Tibial artery (tissue), 4 donors: ENCODE measurements around the gene PML.

Experiments
- DNase-seq, 2 donors: peaks; one replicate each; pipeline ENCODE4 v3.0.0-alpha.2; 2019
- H3K27ac ChIP-seq, 2 donors: fragments of 200-600 bp; sonication (generic) in 1 of 2; 1 replicate in 1 of 2; 2 replicates in 1 of 2; pipeline ENCODE4 v1.5.1; 2018 to 2019; ENCODE audit warnings: mild to moderate bottlenecking in 1 of 2
- H3K27me3 ChIP-seq, 2 donors: fragments of 200-600 bp; sonication (generic) in 1 of 2; one replicate each; pipeline versions ENCODE4 v1.5.1 to v1.6.0; 2016 to 2019
- H3K36me3 ChIP-seq, 3 donors: fragments of 200-600 bp; sonication (generic) in 2 of 3; one replicate each; pipeline ENCODE4 v1.5.1; 2016 to 2019; ENCODE audit warnings: mild to moderate bottlenecking in 2 of 3
- H3K4me1 ChIP-seq, 4 donors: fragments of 200-600 bp; sonication (generic) in 2 of 4; 1 replicate in 3 of 4; 2 replicates in 1 of 4; pipeline ENCODE4 v1.5.1; 2016 to 2019
- H3K4me3 ChIP-seq, 2 donors: fragments of 200-600 bp; sonication (generic) in 1 of 2; 1 replicate in 1 of 2; 2 replicates in 1 of 2; pipeline ENCODE4 v1.5.1; 2018 to 2019; ENCODE audit warnings: mild to moderate bottlenecking in 2 of 2
- H3K9me3 ChIP-seq, 3 donors: fragments of 200-600 bp; sonication (generic) in 1 of 3; one replicate each; pipeline ENCODE4 v1.5.1; 2016 to 2019
- intact Hi-C: fragments of 100-400 bp; cut with DNase I; formaldehyde crosslinking; loops from one replicate; pipeline ENCODE4 v1.15.0; 2023; ENCODE audit warnings: low total_unique reads
- TF ChIP-seq, protein P1 (sequence below), 2 experiments: fragments of 200-600 bp in 1 of 2; fragments of 450-650 bp in 1 of 2; IDR thresholded peaks; one replicate each; pipeline ENCODE4 v1.5.1; 2017 to 2019; ENCODE audit warnings: antibody characterized with exemption in 2 of 2, mild to moderate bottlenecking in 1 of 2, moderate library complexity in 1 of 2

Gene PML

DNA sequence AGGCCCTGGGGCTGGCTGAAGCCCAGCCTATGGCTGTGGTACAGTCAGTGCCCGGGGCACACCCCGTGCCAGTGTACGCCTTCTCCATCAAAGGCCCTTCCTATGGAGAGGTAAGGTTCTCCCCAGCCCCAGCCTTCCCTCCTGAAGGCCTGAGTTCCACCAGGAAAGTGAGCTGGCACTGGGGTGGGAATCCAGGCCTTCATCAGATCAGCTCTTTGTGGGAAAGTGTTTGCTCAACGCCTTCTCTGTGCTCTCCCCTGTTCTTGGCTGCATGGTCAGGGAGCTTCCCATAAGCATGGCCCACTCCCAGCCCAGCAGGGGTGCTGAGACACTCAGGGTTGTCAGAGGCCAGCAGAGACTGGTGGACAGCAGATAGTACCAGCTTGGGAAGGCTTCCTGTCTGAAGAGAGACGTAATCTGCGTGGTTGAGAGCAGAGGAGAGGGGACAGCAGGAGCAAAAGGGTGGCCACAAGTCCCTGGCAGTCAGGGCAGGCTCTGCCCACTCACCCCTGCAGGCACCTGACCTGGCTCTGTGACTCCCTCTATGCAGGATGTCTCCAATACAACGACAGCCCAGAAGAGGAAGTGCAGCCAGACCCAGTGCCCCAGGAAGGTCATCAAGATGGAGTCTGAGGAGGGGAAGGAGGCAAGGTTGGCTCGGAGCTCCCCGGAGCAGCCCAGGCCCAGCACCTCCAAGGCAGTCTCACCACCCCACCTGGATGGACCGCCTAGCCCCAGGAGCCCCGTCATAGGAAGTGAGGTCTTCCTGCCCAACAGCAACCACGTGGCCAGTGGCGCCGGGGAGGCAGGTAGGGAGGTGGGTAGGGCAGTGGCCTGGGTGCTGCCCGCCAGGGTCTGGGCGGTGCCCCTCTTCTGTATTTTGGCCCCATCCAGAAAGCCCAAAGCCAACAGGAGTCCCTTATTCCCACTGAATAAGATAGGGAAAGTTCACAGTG, 38.4 kb downstream of the PML start:
- Histone ChIP-seq H3K4me3 (no peak overlapping the region), H3K4me1 (no peaks in the 10 kb centered on the region), H3K27ac (no peak overlapping the region), H3K36me3 (peaks cover 42 to 70% (median 63%) of the 10 kb centered on the region in 3 donors), H3K9me3 (no peaks in the 10 kb centered on the region), H3K27me3 (no peaks in the 10 kb centered on the region)
- TF ChIP-seq, protein P1, sequence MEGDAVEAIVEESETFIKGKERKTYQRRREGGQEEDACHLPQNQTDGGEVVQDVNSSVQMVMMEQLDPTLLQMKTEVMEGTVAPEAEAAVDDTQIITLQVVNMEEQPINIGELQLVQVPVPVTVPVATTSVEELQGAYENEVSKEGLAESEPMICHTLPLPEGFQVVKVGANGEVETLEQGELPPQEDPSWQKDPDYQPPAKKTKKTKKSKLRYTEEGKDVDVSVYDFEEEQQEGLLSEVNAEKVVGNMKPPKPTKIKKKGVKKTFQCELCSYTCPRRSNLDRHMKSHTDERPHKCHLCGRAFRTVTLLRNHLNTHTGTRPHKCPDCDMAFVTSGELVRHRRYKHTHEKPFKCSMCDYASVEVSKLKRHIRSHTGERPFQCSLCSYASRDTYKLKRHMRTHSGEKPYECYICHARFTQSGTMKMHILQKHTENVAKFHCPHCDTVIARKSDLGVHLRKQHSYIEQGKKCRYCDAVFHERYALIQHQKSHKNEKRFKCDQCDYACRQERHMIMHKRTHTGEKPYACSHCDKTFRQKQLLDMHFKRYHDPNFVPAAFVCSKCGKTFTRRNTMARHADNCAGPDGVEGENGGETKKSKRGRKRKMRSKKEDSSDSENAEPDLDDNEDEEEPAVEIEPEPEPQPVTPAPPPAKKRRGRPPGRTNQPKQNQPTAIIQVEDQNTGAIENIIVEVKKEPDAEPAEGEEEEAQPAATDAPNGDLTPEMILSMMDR (IDR thresholded peaks at IDR 0.05): no peak
- no peak for DNase-seq
- intact Hi-C loops: no loop called here

DNA sequence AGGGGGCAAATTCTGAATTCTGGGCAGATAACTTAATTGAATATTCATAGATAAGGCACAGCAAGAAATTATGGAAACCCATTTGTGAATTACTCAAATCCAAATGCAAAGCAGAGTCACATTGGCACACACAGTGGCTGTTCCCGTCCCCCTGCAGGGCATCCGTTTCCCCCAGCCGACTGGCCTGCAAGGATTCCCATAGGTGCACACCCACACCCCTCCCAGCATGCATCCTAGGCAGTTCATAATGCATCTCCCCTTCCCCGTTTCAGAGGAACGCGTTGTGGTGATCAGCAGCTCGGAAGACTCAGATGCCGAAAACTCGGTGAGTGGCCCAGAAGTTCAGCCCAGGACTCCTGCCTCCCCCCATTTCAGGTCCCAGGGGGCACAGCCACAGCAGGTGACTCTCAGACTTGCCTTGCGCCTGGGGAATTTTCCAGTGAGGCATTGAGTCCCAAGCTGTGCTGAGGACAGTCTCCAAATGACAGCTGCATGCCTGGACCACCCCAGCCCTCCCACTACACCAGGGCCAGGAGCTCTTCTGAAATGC, 39.8 kb downstream of the PML start:
- H3K36me3 ChIP-seq: peaks cover 42 to 68% (median 61%) of the 10 kb centered on the region in 3 donors
- peaks cover 0 to 10% (median 6%) of the 10 kb centered on the region in 4 donors for H3K4me1 ChIP-seq
- H3K9me3 ChIP-seq: no peaks in the 10 kb centered on the region
- no peak overlapping the region for H3K4me3 ChIP-seq
- H3K27ac ChIP-seq: no peak overlapping the region
- TF ChIP-seq, protein P1 (IDR thresholded peaks at IDR 0.05): no peak
- intact Hi-C loops: loop anchor here (2.0 kb wide), 1 partner anchor 23 kb away; no protein-coding TSS in a partner anchor
- no peaks in the 10 kb centered on the region for H3K27me3 ChIP-seq
- no peak for DNase-seq

DNA sequence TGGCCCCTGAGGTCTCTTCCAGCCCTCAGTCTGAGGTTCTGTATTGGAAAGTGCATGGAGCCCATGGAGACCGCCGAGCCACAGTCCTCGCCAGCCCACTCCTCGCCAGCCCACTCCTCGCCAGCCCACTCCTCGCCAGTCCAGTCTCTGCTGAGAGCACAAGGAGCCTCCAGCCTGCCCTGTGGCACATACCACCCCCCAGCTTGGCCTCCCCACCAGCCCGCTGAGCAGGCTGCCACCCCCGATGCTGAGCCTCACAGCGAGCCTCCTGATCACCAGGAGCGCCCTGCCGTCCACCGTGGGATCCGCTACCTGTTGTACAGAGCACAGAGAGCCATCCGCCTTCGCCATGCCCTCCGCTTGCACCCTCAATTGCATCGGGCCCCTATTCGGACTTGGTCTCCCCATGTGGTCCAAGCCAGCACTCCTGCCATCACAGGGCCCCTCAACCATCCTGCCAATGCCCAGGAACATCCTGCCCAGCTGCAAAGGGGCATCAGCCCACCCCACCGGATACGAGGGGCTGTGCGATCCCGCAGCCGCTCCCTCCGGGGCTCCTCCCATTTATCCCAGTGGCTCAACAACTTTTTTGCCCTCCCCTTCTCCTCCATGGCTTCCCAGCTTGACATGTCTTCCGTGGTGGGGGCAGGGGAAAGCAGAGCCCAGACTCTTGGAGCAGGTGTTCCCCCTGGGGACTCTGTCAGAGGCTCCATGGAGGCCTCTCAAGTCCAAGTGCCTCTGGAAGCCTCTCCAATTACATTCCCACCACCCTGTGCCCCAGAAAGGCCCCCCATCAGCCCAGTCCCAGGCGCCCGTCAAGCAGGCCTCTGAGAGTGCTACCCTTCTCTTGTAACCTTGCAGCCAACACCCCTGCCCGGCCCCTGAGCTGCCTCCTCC, 40.9 kb downstream of the PML start:
- H3K4me3 ChIP-seq: no peak overlapping the region
- intact Hi-C loops: loop anchor here (2.0 kb wide), 1 partner anchor 25 kb away; no protein-coding TSS in a partner anchor
- TF ChIP-seq, protein P1 (IDR thresholded peaks at IDR 0.05): no peak
- DNase-seq: no peak
- no peaks in the 10 kb centered on the region for H3K9me3 ChIP-seq
- no peaks in the 10 kb centered on the region for H3K27me3 ChIP-seq
- H3K36me3 ChIP-seq: peaks cover 42 to 62% (median 51%) of the 10 kb centered on the region in 3 donors
- H3K27ac ChIP-seq: no peak overlapping the region
- peaks cover 2 to 21% (median 11%) of the 10 kb centered on the region in 4 donors for H3K4me1 ChIP-seq

DNA sequence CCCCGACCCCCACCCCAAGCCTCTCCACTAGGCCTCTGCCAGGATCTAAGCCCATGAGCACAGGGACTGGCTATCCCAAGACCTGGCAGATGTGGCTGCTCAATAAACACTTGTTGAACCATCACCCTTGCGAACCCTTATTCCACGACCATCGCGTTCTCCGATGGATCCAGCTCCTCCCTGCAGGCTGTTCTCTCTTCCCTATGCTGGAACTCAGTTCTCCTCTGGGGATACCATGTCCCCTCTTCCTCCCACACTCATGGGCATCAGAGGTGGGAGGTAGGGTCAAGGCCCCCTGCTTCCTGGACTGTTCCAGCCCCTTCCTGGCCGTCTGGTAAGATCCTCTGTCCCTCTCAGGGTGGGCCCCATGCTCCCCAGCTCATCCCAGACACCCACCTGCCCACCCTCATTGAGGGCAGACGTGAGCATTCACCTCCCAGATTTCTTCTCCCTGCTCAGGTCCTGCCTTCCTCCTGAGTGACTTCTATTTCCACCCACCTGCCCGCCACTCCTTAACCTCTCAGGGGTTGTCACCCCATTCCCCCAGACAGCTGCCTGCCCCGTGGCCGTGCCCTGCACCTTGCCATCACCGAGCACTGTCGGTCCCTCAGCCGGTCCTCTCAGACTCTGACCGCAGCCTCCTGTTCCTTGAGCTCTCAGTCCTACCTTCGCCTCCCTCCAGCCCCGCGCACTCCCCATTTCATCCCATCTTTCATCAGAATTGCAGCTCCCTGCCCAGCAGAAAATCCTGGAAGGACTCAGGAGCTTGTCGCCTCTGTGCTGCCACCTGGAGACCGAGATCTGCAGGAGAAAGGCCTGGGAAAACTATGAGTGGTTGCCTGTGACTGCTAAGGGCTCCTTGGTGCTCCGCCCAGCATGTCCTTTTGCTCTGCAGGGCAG, 42.0 kb downstream of the PML start:
- peaks cover 42 to 62% (median 51%) of the 10 kb centered on the region in 3 donors for H3K36me3 ChIP-seq
- TF ChIP-seq, protein P1 (IDR thresholded peaks at IDR 0.05): peak; percentile 23 to 32
- intact Hi-C loops: no loop called here
- H3K27me3 ChIP-seq: no peaks in the 10 kb centered on the region
- no peak overlapping the region for H3K27ac ChIP-seq
- peaks cover 4 to 30% (median 12%) of the 10 kb centered on the region in 4 donors for H3K4me1 ChIP-seq
- H3K4me3 ChIP-seq: no peak overlapping the region
- no peaks in the 10 kb centered on the region for H3K9me3 ChIP-seq
- peak in 1 of 2 donors; percentile 46 for DNase-seq
